Mesothelial cell of epicardium (in vitro differentiated cells): Measurements from ENCODE around the gene RP9. TPM values are rescaled to one million over a fixed set of nuclear protein-coding genes. Genes with fewer than 3 reads are reported as not detected.

Source experiments
- DNase-seq, 2 experiments: peaks; one replicate each; pipeline ENCODE4 v3.0.0; 2021; ENCODE audit warnings: low spot score in 2 of 2; ENCODE audit not compliant: unreplicated experiment in 2 of 2
- H3K27ac Mint-ChIP-seq: 2 replicates; pipeline ENCODE4 v1.8.0; 2021; ENCODE audit warnings: mixed read lengths
- H3K27me3 Mint-ChIP-seq: 2 replicates; pipeline ENCODE4 v1.8.0; 2021; ENCODE audit warnings: low read depth, mixed read lengths
- H3K36me3 Mint-ChIP-seq: 2 replicates; pipeline ENCODE4 v1.8.0; 2021; ENCODE audit warnings: mixed read lengths
- H3K4me1 Mint-ChIP-seq: 2 replicates; pipeline ENCODE4 v1.8.0; 2021; ENCODE audit warnings: mixed read lengths
- H3K4me3 Mint-ChIP-seq: 2 replicates; pipeline ENCODE4 v1.8.0; 2021; ENCODE audit warnings: mild to moderate bottlenecking, moderate library complexity, mixed read lengths
- H3K9me3 Mint-ChIP-seq: 2 replicates; pipeline ENCODE4 v1.8.0; 2021; ENCODE audit warnings: mixed read lengths
- total RNA-seq: library from RNA; stranded (reverse); gene quantifications from 3 replicates; pipeline ENCODE4 v1.2.1, GENCODE V29; 2021
- TF ChIP-seq, protein P1 (sequence below): fragments of 200-600 bp; sonication (generic); IDR thresholded peaks from one replicate; pipeline ENCODE4 v1.5.0; 2021; ENCODE audit warnings: antibody characterized with exemption; ENCODE audit not compliant: unreplicated experiment

Gene RP9
- total RNA-seq, 1 donor from 2014 or later: 20.3 TPM

DNA sequence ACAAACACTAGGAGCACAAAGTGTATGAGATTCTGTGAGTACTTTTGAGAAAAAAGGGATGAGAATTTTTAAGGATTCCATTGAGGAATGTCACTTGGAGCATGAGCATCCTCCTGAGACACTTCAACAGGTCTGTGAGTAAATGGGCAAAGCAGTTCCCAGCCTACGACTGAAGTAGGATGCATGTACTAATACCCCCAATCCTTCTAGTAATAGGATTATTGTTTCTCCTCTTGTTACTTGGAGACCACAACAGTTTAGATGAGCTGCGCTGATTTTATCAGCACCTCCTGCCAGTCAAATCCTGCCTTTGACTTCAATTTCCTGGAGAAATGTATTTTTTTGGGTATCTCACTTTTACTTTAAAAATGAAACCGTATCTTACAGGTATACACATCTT, 21.0 kb upstream of the RP9 start:
- H3K9me3 Mint-ChIP-seq: peaks cover under 1% of the 10 kb centered on the region
- TF ChIP-seq, protein P1, sequence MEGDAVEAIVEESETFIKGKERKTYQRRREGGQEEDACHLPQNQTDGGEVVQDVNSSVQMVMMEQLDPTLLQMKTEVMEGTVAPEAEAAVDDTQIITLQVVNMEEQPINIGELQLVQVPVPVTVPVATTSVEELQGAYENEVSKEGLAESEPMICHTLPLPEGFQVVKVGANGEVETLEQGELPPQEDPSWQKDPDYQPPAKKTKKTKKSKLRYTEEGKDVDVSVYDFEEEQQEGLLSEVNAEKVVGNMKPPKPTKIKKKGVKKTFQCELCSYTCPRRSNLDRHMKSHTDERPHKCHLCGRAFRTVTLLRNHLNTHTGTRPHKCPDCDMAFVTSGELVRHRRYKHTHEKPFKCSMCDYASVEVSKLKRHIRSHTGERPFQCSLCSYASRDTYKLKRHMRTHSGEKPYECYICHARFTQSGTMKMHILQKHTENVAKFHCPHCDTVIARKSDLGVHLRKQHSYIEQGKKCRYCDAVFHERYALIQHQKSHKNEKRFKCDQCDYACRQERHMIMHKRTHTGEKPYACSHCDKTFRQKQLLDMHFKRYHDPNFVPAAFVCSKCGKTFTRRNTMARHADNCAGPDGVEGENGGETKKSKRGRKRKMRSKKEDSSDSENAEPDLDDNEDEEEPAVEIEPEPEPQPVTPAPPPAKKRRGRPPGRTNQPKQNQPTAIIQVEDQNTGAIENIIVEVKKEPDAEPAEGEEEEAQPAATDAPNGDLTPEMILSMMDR: no peak
- peak overlapping the region; percentile 81 for H3K27ac Mint-ChIP-seq
- H3K27me3 Mint-ChIP-seq: no peaks in the 10 kb centered on the region
- DNase-seq: no peak
- peaks cover 19% of the 10 kb centered on the region for H3K4me1 Mint-ChIP-seq
- H3K4me3 Mint-ChIP-seq: peak overlapping the region; percentile 87
- peaks cover under 1% of the 10 kb centered on the region for H3K36me3 Mint-ChIP-seq

DNA sequence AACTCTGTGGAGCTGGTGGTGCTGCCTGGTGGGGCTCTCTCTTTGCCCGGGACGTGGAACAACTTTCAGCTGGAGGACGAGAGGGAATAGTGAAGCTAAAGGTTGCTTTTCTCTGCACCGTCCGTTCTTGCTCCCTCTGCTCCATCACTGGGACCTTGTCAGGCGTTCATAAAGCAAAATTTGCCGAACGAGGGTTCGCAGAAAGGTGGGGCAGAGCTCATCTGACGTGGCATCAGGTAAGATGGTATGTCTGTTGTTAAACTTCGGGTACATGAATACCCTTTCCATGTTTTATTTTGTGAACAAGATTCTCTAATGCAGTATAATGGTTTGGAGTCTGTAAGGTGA, 20.6 kb upstream of the RP9 start:
- TF ChIP-seq, protein P1: no peak
- H3K4me3 Mint-ChIP-seq: peak overlapping the region; percentile 87
- no peaks in the 10 kb centered on the region for H3K36me3 Mint-ChIP-seq
- no peaks in the 10 kb centered on the region for H3K27me3 Mint-ChIP-seq
- H3K4me1 Mint-ChIP-seq: peaks cover 19% of the 10 kb centered on the region
- peak overlapping the region; percentile 81 for H3K27ac Mint-ChIP-seq
- DNase-seq: no peak
- H3K9me3 Mint-ChIP-seq: no peaks in the 10 kb centered on the region

DNA sequence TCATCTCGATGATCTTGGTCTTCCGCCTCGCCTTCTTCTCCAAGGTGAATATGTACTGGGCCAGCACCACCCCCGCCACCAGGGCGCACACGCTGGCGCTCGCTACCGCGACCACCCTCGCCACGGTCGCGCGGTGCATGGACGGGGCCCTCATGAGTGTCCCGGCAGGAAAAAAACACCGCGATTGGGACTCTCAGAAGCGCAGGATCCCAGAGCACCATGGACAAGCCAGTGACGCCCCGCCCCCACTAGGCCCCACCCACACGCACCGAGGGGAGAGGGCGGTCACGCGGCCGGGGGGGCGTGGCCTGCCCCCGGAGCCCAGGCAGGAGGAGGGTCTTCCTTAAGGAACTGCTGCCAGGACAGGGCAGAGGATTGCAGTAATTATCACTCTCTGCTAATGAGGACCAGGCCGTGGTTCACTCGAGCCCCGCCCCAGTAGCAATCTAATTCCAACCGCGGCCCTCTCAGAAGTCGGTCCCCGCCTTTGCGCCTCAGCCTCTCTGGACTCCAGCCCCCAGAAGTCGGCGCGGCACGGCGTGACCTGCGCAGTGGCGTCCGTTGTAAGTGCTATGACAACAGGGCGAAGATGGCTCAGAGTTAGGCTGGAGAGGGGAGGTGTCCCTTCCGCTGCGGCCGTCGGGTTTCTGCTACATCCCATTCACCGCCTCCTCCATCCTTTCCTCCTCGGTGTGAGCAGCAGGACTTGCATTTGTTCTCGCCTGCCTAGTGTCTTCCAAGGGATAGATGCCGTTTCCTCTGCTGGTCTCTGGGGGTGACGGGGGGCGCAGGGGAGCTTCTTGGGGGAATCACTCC, 20.0 kb upstream of the RP9 start, which contains the start of gene BBS9:
BBS9 (plus strand) TSS at position 575 of the 816 bp plus-strand sequence. CDS start 16,689 bp downstream, outside the sequence.
- Mint-ChIP-seq H3K27me3 (no peaks in the 10 kb centered on the region), H3K27ac (peak within 1 kb of the TSS; percentile 81), H3K36me3 (no peaks in the 10 kb centered on the region), H3K9me3 (no peaks in the 10 kb centered on the region), H3K4me1 (peaks cover 19% of the 10 kb centered on the region), H3K4me3 (peak within 1 kb of the TSS; percentile 87)
- DNase-seq: peak; percentile 86 to 93
- TF ChIP-seq, protein P1: no peak

DNA sequence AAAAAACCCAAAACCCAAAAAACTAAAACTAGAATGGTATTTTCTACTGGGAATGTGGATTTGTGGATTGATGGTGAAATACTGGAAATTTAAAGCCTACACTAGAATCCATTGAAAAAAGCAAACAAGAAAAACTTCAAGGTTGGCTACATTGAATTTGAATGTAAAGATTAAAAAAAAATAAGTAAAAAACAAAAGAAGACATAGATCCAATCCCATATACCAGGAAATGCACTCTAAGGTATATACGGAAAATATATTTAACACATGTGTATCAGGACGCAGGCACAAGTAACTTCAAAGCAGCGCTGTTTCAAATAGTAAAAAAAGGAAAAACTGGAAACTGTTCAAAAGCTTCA, 19.4 kb upstream of the RP9 start:
- peak overlapping the region; percentile 81 for H3K27ac Mint-ChIP-seq

DNA sequence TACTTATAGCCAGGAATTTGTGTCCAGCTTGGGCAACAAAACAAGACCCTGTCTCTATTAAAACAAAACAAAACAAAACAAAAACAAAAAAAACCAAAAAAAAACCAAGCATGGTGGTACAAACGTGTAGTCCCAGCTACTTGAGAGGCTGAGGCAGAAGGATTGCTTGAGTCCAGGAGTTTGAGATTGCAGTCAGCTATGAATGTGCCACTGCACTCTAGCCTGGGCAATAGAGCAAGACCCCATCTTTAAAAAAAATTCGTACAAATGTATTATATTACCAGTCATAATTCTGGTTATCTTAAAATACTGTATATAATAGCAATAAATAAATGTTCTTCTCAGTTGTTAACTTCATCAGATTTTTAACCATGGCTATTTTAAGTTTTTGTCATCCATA, 17.9 kb upstream of the RP9 start:
- H3K4me3 Mint-ChIP-seq: no peak overlapping the region
- no peaks in the 10 kb centered on the region for H3K27me3 Mint-ChIP-seq
- TF ChIP-seq, protein P1: no peak
- DNase-seq: no peak
- H3K36me3 Mint-ChIP-seq: no peaks in the 10 kb centered on the region
- no peak overlapping the region for H3K27ac Mint-ChIP-seq
- peaks cover 19% of the 10 kb centered on the region for H3K4me1 Mint-ChIP-seq
- H3K9me3 Mint-ChIP-seq: no peaks in the 10 kb centered on the region

More for the DNA sequence above, 19.4 kb upstream of the RP9 start:
- Mint-ChIP-seq H3K4me1 (peaks cover 19% of the 10 kb centered on the region), H3K27me3 (no peaks in the 10 kb centered on the region), H3K4me3 (peak overlapping the region; percentile 87), H3K36me3 (no peaks in the 10 kb centered on the region), H3K9me3 (no peaks in the 10 kb centered on the region)
- no peak for DNase-seq
- TF ChIP-seq, protein P1: no peak
